Ascending aorta (tissue), 2 donors: ENCODE results near the gene KCTD10. TPM values are rescaled to one million over a fixed set of nuclear protein-coding genes. Genes with fewer than 3 reads are reported as not detected.

Experiments used
- DNase-seq, 2 donors: peaks; one replicate each; pipeline ENCODE4 v3.0.0-alpha.2; 2019; ENCODE audit warnings: low spot score in 2 of 2
- H3K27ac ChIP-seq, 2 donors: fragments of 200-600 bp; sonication (generic); one replicate each; pipeline ENCODE4 v1.5.1; 2016 to 2017; ENCODE audit warnings: mild to moderate bottlenecking in 1 of 2
- H3K27me3 ChIP-seq: fragments of 200-600 bp; sonication (generic); one replicate; pipeline ENCODE4 v1.5.1; 2017
- H3K36me3 ChIP-seq, 2 donors: fragments of 200-600 bp; sonication (generic); one replicate each; pipeline ENCODE4 v1.5.1; 2016
- H3K4me1 ChIP-seq, 2 donors: fragments of 200-600 bp; sonication (generic); one replicate each; pipeline ENCODE4 v1.5.1; 2016 to 2017; ENCODE audit warnings: mild to moderate bottlenecking in 1 of 2
- H3K4me3 ChIP-seq, 2 donors: fragments of 200-600 bp; sonication (generic); one replicate each; pipeline ENCODE4 v1.5.1; 2016 to 2017; ENCODE audit warnings: mild to moderate bottlenecking in 1 of 2
- H3K9me3 ChIP-seq, 2 donors: fragments of 200-600 bp; sonication (generic); one replicate each; pipeline ENCODE4 v1.5.1; 2016
- CTCF ChIP-seq, 3 experiments: fragments of 200-600 bp in 2 of 3; fragments of 450-650 bp in 1 of 3; sonication (generic) in 2 of 3; IDR thresholded peaks; one replicate each; pipeline ENCODE4 v1.5.1; 2016 to 2019; ENCODE audit warnings: antibody characterized with exemption in 3 of 3, mild to moderate bottlenecking in 1 of 3, moderate library complexity in 1 of 3
- intact Hi-C: fragments of 100-400 bp; cut with DNase I; formaldehyde crosslinking; loops from one replicate; pipeline ENCODE4 v1.15.1; 2023
- total RNA-seq: library from RNA; depleted of rRNA; stranded (reverse); fragments of >200 nt; gene quantifications from one replicate; pipeline ENCODE4 v1.1.0, GENCODE V29; 2016

The KCTD10 gene
- total RNA-seq, 1 donor from 2014 or later = 102 TPM

GRCh38 chr12:109435428-109436187 lies 41.5 kb downstream of the KCTD10 start:
- H3K4me3 ChIP-seq = no peak overlapping the region
- H3K27me3 ChIP-seq = no peaks in the 10 kb centered on the region
- TF ChIP-seq CTCF (IDR thresholded peaks at IDR 0.05) = no peak
- intact Hi-C loops = loop anchor here (5.0 kb wide), 1 partner anchor 282 kb away; no protein-coding TSS in a partner anchor
- H3K9me3 ChIP-seq = no peaks in the 10 kb centered on the region
- no peak for DNase-seq
- no peak overlapping the region for H3K27ac ChIP-seq
- no peaks in the 10 kb centered on the region for H3K36me3 ChIP-seq
- peaks cover 0 to 3% of the 10 kb centered on the region in 2 donors for H3K4me1 ChIP-seq

- H3K4me1 ChIP-seq = peaks cover 0 to 3% of the 10 kb centered on the region in 2 donors
- H3K9me3 ChIP-seq = no peaks in the 10 kb centered on the region
- intact Hi-C loops = no loop called here
- no peaks in the 10 kb centered on the region for H3K27me3 ChIP-seq
- no peak for DNase-seq
- no peaks in the 10 kb centered on the region for H3K36me3 ChIP-seq
- TF ChIP-seq CTCF (IDR thresholded peaks at IDR 0.05) = no peak
- H3K27ac ChIP-seq = no peak overlapping the region
- H3K4me3 ChIP-seq = no peak overlapping the region
Measured at GRCh38 chr12:109434582-109434981, 42.5 kb downstream of the KCTD10 start.

GRCh38 chr12:109433618-109434017 lies 43.5 kb downstream of the KCTD10 start:
- Histone ChIP-seq H3K4me1 (peaks cover 0 to 3% of the 10 kb centered on the region in 2 donors), H3K27ac (no peak overlapping the region), H3K4me3 (no peak overlapping the region), H3K36me3 (no peaks in the 10 kb centered on the region), H3K27me3 (no peaks in the 10 kb centered on the region), H3K9me3 (no peaks in the 10 kb centered on the region)
- no peak for DNase-seq
- TF ChIP-seq CTCF (IDR thresholded peaks at IDR 0.05) = peak in 1 of 3 experiments; percentile 29
- intact Hi-C loops = no loop called here

GRCh38 chr12:109432842-109433304 lies 44.2 kb downstream of the KCTD10 start:
- Histone ChIP-seq H3K9me3 (no peaks in the 10 kb centered on the region), H3K27me3 (no peaks in the 10 kb centered on the region), H3K4me3 (no peak overlapping the region), H3K36me3 (no peaks in the 10 kb centered on the region), H3K27ac (no peak overlapping the region), H3K4me1 (peaks cover 0 to 3% of the 10 kb centered on the region in 2 donors)
- DNase-seq = peak; percentile 63 to 91
- TF ChIP-seq CTCF (IDR thresholded peaks at IDR 0.05) = peak; percentile 61 to 81 (median 76)
- intact Hi-C loops = loop anchor here (1.0 kb wide), 1 partner anchor 44 kb away; the partner anchor contains the start of genes KCTD10 and UBE3B

- intact Hi-C loops = loop anchor here (1.0 kb wide), 1 partner anchor 45 kb away; the partner anchor contains the start of genes KCTD10 and UBE3B
- H3K9me3 ChIP-seq = no peaks in the 10 kb centered on the region
- TF ChIP-seq CTCF (IDR thresholded peaks at IDR 0.05) = no peak
Measured at GRCh38 chr12:109432431-109432830, 44.7 kb downstream of the KCTD10 start.

More at GRCh38 chr12:109432431-109432830, 44.7 kb downstream of the KCTD10 start:
- H3K27ac ChIP-seq = no peak overlapping the region
- H3K27me3 ChIP-seq = no peaks in the 10 kb centered on the region
- H3K36me3 ChIP-seq = no peaks in the 10 kb centered on the region
- DNase-seq = no peak
- H3K4me3 ChIP-seq = no peak overlapping the region
- H3K4me1 ChIP-seq = peaks cover 0 to 3% of the 10 kb centered on the region in 2 donors
